Small intestine (tissue), 7 donors: ENCODE data around the gene SNRNP48. TPM values are rescaled to one million over a fixed set of nuclear protein-coding genes. Genes with fewer than 3 reads are reported as not detected.
A peak's percentile ranks its signal among the peaks of the same experiment; 100 is the strongest.

ENCODE experiments used
- DNase-seq, 2 donors: peaks; one replicate each; pipeline versions ENCODE4 v3.0.0 to v3.0.0-alpha.2; 2013
- FAIRE-seq: peaks from 2 replicates; lab custom pipeline; 2012; peaks lifted over from hg19 to GRCh38; lab: Jason Lieb, UNC
- H3K27ac ChIP-seq, 3 donors: one replicate each; pipeline ENCODE4 v1.5.1; 2013; ENCODE audit warnings: low read length in 2 of 3, mild to moderate bottlenecking in 2 of 3, control low read depth in 1 of 3, inconsistent platforms in 1 of 3, low read depth in 1 of 3, moderate library complexity in 1 of 3
- H3K27me3 ChIP-seq, 3 donors: one replicate each; pipeline ENCODE4 v1.6.1; 2013; ENCODE audit warnings: low read length in 3 of 3, inconsistent platforms in 1 of 3; ENCODE audit not compliant: control insufficient read depth in 3 of 3, insufficient read depth in 3 of 3
- H3K36me3 ChIP-seq, 3 donors: one replicate each; pipeline ENCODE4 v1.6.1; 2013; ENCODE audit warnings: low read length in 3 of 3, inconsistent platforms in 1 of 3, low read depth in 1 of 3, mild to moderate bottlenecking in 1 of 3, moderate library complexity in 1 of 3; ENCODE audit not compliant: control insufficient read depth in 3 of 3, insufficient read depth in 2 of 3
- H3K4me1 ChIP-seq, 3 donors: one replicate each; pipeline ENCODE4 v1.6.1; 2013; ENCODE audit warnings: low read length in 2 of 3, inconsistent platforms in 1 of 3, low read depth in 1 of 3, mild to moderate bottlenecking in 1 of 3, moderate library complexity in 1 of 3; ENCODE audit not compliant: control insufficient read depth in 3 of 3, insufficient read depth in 2 of 3
- H3K4me3 ChIP-seq, 3 donors: one replicate each; pipeline ENCODE4 v1.5.1; 2013; ENCODE audit warnings: low read length in 3 of 3, control low read depth in 1 of 3, inconsistent platforms in 1 of 3, low read depth in 1 of 3, mild to moderate bottlenecking in 1 of 3, moderate library complexity in 1 of 3
- H3K9me3 ChIP-seq, 2 donors: one replicate each; pipeline ENCODE4 v1.6.1; 2013; ENCODE audit warnings: low read depth in 1 of 2, low read length in 1 of 2; ENCODE audit not compliant: control insufficient read depth in 2 of 2, insufficient read depth in 1 of 2
- WGBS, 3 donors: extraction: QIAGEN DNeasy Blood & Tissue Kit; methylation state at CpG; one replicate each; pipeline ENCODE4 v1.1.7; 2013; 5-methylcytosine and 5-hydroxymethylcytosine counted together
- polyA plus RNA-seq, 4 donors: library from polyadenylated mRNA; stranded (reverse) in 3 of 4; unstranded in 1 of 4; fragments of 200-250 nt in 3 of 4; fragments of 120-200 nt in 1 of 4; gene quantifications; one replicate each; pipeline versions ENCODE4 v1.2.1 to v1.2.3, GENCODE V29; 2013
- donor health status: healthy with polysubstance abuse.
- donor health status: control.
- donor health status: control.
- donor health status: Bipolar disorder and iron deficiency.
- donor health status: healthy.

SNRNP48 gene
- polyA plus RNA-seq, 4 donors: 7.3 to 19.8 (median 8.4) TPM

DNA sequence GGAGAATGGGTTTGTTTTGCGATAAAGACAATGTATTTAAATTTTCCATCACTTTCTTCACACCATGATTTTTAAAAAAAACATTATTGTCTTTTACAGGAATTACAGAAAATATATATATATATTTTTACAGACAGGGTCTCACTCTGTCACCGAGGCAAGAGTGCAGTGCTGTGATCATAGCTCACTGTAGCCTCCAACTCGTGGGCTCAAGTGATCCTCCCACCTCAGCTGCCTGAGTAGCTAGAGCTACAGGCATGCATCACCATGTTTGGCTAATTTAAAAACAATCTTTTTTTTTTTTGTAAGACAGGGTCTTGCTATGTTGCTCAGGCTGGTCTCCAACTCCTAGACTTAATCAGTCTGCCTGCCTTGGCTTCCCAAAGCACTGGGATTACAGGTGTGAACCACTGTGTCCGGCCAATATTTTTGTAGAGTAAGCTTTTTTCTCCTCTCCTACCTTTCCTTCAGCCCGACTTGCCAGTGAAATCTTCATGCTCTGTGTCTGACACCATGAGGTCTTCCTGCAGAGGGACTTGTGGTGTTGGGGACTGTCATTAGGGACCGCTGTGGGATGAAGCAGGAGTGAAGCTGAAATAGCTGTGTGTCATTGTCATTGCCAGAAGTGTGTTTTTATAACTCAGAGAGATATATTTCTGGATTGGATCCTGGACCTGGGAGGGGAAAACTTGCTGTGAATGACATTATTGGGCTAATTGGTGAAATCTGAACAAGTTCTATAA, 35.3 kb upstream of the SNRNP48 start:
- FAIRE-seq: no peak
- H3K27me3 ChIP-seq: no peaks in the 10 kb centered on the region
- WGBS, 3 donors: 69 to 73% (median 70%) methylated on average over 6 of the region's 6 CpGs
- peaks cover 2 to 35% (median 5%) of the 10 kb centered on the region in 3 donors for H3K36me3 ChIP-seq
- H3K9me3 ChIP-seq: no peaks in the 10 kb centered on the region
- H3K4me1 ChIP-seq: peaks cover 0 to 32% (median 6%) of the 10 kb centered on the region in 3 donors
- DNase-seq: no peak
- H3K4me3 ChIP-seq: no peak overlapping the region
- no peak overlapping the region for H3K27ac ChIP-seq

DNA sequence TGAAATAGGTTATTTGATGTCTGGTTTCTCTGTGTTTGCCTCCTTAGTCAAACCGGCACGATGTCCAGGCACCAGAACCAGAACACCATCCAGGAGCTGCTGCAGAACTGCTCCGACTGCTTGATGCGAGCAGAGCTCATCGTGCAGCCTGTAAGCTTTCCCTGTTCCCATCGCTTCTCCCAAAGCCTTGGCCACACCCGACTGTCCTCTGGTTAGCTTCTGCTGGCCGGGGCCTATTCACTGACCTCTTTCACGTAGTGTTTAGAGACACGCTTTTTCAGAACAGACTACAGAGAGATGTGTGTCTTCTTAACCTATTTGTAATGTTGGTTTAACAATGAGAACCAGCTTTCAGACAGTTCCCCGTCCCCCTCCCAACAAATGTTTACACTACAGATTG, 34.3 kb upstream of the SNRNP48 start:
- no peak for FAIRE-seq
- peaks cover 2 to 34% (median 5%) of the 10 kb centered on the region in 3 donors for H3K36me3 ChIP-seq
- peaks cover 0 to 29% (median 3%) of the 10 kb centered on the region in 3 donors for H3K4me1 ChIP-seq
- H3K27ac ChIP-seq: no peak overlapping the region
- H3K4me3 ChIP-seq: no peak overlapping the region
- 83 to 89% (median 87%) methylated on average over 11 of the region's 11 CpGs for WGBS, 3 donors
- no peaks in the 10 kb centered on the region for H3K27me3 ChIP-seq
- no peak for DNase-seq
- H3K9me3 ChIP-seq: no peaks in the 10 kb centered on the region

DNA sequence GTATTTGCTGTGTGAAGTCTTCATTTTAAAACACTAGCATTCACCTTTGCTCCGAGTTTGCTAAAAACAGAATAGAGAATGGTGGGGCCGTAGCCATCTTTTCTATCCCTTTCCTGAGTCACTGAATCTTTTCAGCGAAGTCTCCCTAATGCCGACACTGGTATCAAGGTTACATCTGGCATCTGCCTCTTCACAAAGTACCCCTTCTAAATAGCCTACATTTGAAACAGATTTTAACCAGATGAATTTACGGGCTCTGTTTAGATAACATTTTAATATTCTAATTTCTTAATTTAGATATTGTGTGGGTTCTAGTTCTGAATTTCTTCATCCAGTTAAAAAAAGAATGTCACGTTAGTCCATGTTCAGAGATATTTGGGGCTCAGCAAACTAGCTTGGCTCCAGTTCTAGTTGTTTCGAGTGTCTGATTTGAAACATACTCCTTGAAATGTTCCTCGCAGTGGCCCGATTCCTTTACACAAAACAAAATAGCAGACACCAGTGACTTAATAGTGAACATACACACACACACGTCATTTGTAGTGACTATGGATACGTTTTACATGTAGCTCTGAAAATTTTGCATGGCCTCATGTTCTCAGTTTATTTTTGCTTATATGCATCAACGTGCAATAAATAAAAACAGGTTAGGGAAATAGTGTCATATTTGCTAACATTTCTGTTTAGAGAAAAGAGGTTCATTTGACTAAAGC, 33.4 kb upstream of the SNRNP48 start:
- H3K4me3 ChIP-seq: no peak overlapping the region
- no peak for FAIRE-seq
- no peak for DNase-seq
- H3K4me1 ChIP-seq: peaks cover 0 to 26% (median 3%) of the 10 kb centered on the region in 3 donors
- no peak overlapping the region for H3K27ac ChIP-seq
- 88 to 93% (median 92%) methylated on average over 12 of the region's 12 CpGs for WGBS, 3 donors
- H3K9me3 ChIP-seq: no peaks in the 10 kb centered on the region
- H3K27me3 ChIP-seq: peaks cover 0 to 2% (median 0%) of the 10 kb centered on the region in 3 donors
- peaks cover 2 to 29% (median 5%) of the 10 kb centered on the region in 3 donors for H3K36me3 ChIP-seq

DNA sequence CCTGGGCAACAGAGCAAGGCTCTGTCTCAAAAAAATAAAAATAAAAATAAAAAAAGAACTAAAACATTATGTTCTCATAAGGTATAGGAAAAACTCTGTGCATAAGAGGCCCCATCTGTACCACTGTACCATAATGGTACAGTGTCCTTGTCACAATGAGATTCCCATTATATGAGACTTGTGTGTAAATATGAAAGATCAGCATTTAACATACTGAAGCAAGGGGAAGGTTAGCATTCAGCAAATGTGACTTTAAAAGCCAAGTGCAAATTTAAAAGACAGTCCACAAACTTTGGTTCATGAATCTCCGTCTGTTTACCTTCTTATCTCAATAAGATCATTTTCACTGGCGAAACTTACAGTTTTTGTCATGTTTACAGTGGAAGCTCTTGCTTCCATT, 32.3 kb upstream of the SNRNP48 start:
- no peak for FAIRE-seq
- H3K4me3 ChIP-seq: no peak overlapping the region
- H3K9me3 ChIP-seq: no peaks in the 10 kb centered on the region

DNA sequence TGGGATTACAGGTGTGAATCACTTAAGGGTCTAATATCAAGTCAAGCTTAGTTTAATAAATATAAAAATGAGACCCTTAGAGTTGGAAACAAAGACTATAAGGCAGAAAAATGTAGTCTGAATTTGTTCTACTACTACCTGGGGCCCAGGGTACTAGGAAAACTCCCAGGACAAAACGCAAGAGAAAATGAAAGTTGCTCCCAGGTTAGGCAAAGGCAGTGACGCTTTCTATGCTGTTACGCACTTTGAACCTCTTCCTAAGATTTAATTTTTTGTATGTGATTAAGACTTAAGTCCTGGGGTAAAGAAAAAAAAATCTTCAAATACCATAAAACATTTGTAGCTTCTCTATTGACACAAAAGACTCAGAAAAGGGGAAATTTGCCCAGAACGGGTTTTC, 31.2 kb upstream of the SNRNP48 start:
- H3K4me1 ChIP-seq: peaks cover 0 to 26% (median 3%) of the 10 kb centered on the region in 3 donors
- H3K9me3 ChIP-seq: no peaks in the 10 kb centered on the region
- H3K36me3 ChIP-seq: peaks cover 2 to 35% (median 6%) of the 10 kb centered on the region in 3 donors
- no peak overlapping the region for H3K4me3 ChIP-seq
- peak overlapping the region in 2 of 3 donors; percentile 64 to 71 for H3K27ac ChIP-seq
- WGBS, 3 donors: 18 to 58% (median 45%) methylated on average over 4 of the region's 4 CpGs
- peak; percentile 64 to 76 for DNase-seq
- peaks cover 0 to 2% (median 0%) of the 10 kb centered on the region in 3 donors for H3K27me3 ChIP-seq
- no peak for FAIRE-seq

More for the DNA sequence above, 32.3 kb upstream of the SNRNP48 start:
- peaks cover 2 to 32% (median 5%) of the 10 kb centered on the region in 3 donors for H3K36me3 ChIP-seq
- DNase-seq: no peak
- H3K27ac ChIP-seq: peak overlapping the region in 1 of 3 donors; percentile 64
- H3K27me3 ChIP-seq: peaks cover 0 to 2% (median 0%) of the 10 kb centered on the region in 3 donors
- H3K4me1 ChIP-seq: peaks cover 0 to 29% (median 3%) of the 10 kb centered on the region in 3 donors
- 80 to 90% (median 87%) methylated on average over 2 of the region's 2 CpGs for WGBS, 3 donors

DNA sequence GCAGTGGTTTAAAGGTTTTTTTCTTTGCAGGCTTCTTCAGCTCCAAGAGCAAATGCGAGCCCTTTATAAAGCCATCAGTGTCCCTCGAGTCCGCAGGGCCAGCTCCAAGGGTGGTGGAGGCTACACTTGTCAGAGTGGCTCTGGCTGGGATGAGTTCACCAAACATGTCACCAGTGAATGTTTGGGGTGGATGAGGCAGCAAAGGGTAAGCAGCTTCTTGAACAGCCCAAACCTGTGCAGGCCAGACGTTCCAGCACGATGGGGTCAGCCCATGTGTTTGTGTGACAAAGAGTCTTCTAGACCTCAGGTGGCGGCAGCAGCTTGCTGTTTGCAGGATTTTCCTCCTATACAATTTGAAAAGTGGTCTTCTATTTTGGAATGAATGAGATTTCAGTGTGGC, 30.8 kb upstream of the SNRNP48 start:
- Histone ChIP-seq H3K27me3 (peaks cover 0 to 2% (median 0%) of the 10 kb centered on the region in 3 donors), H3K27ac (peak overlapping the region; percentile 11 to 71 (median 64)), H3K4me1 (peaks cover 0 to 24% (median 3%) of the 10 kb centered on the region in 3 donors), H3K36me3 (peaks cover 2 to 36% (median 8%) of the 10 kb centered on the region in 3 donors), H3K9me3 (no peaks in the 10 kb centered on the region), H3K4me3 (no peak overlapping the region)
- no peak for DNase-seq
- WGBS, 3 donors: 43 to 65% (median 58%) methylated on average over 6 of the region's 6 CpGs
- no peak for FAIRE-seq

DNA sequence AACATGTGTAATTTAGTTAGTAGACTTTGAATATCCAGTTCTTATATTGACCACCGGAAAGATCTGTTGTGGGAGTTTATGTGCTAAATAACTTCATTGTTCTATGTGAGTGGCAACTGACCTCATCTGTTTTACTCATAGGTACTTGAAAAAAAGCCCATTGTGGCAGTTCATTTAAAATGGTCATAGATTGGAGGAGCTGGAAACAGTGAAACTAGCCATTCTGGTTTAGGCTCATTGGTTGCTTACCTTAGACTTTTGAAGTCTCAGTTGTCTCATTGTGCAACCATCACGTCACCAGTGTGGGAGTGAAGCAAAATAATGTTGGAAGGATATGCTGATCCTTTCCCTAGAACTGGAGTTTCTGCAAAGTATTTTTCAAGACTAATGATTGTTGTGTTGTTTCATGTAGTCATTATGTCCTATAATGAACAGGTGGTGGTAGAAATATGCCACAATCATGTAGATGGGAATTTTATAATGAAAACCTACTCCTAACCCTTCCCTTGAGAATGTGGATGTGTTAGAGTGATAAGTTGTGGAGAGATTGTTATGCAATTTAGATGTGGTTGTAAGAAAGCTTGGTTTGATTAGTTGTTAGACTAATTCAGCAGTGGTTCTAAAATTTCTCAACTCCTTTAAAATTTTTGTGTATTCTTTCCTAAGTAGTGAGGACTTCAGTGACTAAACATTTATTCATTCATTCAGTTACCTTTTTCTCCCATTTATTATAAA, 30.2 kb upstream of the SNRNP48 start:
- Histone ChIP-seq H3K27ac (peak overlapping the region in 1 of 3 donors; percentile 64), H3K4me3 (no peak overlapping the region), H3K9me3 (no peaks in the 10 kb centered on the region), H3K36me3 (peaks cover 2 to 35% (median 8%) of the 10 kb centered on the region in 3 donors), H3K4me1 (peaks cover 0 to 22% (median 3%) of the 10 kb centered on the region in 3 donors), H3K27me3 (peaks cover 0 to 2% (median 0%) of the 10 kb centered on the region in 3 donors)
- FAIRE-seq (no peak), DNase-seq (peak; percentile 23 to 57)
- WGBS, 3 donors: 32 to 59% (median 34%) methylated on average over 2 of the region's 2 CpGs
